Right lobe of liver (tissue), 4 donors: ENCODE results near the gene LRRC15.

ENCODE experiments used
- CTCF ChIP-seq, 4 donors: fragments of 200-600 bp in 3 of 4; fragments of 450-650 bp in 1 of 4; IDR thresholded peaks; one replicate each; pipeline versions ENCODE4 v1.5.1 to v1.8.0; 2016 to 2022; ENCODE audit warnings: antibody characterized with exemption in 4 of 4, mild to moderate bottlenecking in 2 of 4
- POLR2A ChIP-seq: fragments of 450-650 bp; IDR thresholded peaks from one replicate; pipeline ENCODE4 v1.6.1; 2017; ENCODE audit warnings: antibody characterized with exemption, mild to moderate bottlenecking
- donor health status: DM: no; HTN: no; CAD: no.
- donor health status: DM: no; HTN: no; CAD: no.
- donor health status: DM: no; HTN: yes; CAD: no.

DNA sequence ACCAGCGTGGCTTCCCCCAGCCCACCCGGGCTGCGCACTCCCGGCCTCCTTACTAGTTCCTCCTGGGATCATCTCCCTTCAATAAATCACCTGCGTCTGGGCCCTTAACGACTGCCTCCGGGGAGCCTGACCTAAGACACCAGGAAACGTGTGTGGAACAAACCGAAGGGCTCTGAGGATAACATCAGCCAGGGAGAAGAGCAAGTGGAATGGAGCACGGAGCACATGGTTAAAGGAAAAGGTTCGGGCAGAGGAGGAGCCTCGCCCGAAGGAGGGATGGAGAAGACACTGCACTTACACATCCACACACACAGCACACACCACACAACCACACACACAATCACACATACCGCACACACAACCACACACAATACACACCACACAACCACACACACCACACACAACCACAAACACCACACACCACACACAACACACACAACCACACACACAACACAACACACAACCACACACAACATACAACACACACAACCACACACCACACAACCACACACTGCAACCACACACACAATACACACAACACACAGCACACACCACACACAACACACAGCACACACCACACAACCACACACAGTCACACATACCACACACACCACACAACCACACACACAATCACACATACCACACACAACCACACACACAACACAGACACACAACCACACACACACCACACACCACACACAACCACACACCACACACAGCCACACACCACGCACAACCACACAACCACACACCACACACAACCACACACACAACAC, 43.2 kb downstream of the LRRC15 start:
- no peak for TF ChIP-seq CTCF (IDR thresholded peaks at IDR 0.05)
- no peak for TF ChIP-seq POLR2A
